Liver (tissue), 9 donors: ENCODE measurements around the gene GREM2. TPM values are rescaled to one million over a fixed set of nuclear protein-coding genes. Genes with fewer than 3 reads are reported as not detected.

Source experiments
- DNase-seq: peaks from one replicate; pipeline ENCODE4 v3.0.0-alpha.2; 2017; ENCODE audit warnings: low spot score
- H3K27ac ChIP-seq, 2 donors: one replicate each; pipeline ENCODE4 v1.7.0; 2013; ENCODE audit warnings: inconsistent platforms in 2 of 2, low read length in 2 of 2, control low read depth in 1 of 2, low read depth in 1 of 2, mild to moderate bottlenecking in 1 of 2
- H3K27me3 ChIP-seq, 4 donors: one replicate each; pipeline versions ENCODE4 v1.6.1 to v1.7.0; 2013; ENCODE audit warnings: low read length in 3 of 4, inconsistent platforms in 1 of 4, mild to moderate bottlenecking in 1 of 4, moderate library complexity in 1 of 4; ENCODE audit not compliant: control insufficient read depth in 4 of 4, insufficient read depth in 4 of 4
- H3K36me3 ChIP-seq, 4 donors: one replicate each; pipeline versions ENCODE4 v1.6.1 to v1.7.0; 2013; ENCODE audit warnings: low read length in 3 of 4, mild to moderate bottlenecking in 3 of 4, low read depth in 1 of 4, moderate library complexity in 1 of 4; ENCODE audit not compliant: control insufficient read depth in 4 of 4, insufficient read depth in 3 of 4
- H3K4me1 ChIP-seq, 4 donors: one replicate each; pipeline versions ENCODE4 v1.6.1 to v1.7.0; 2013; ENCODE audit warnings: low read length in 3 of 4, mild to moderate bottlenecking in 3 of 4, moderate library complexity in 1 of 4; ENCODE audit not compliant: control insufficient read depth in 4 of 4, insufficient read depth in 4 of 4
- H3K4me3 ChIP-seq, 3 donors: one replicate each; pipeline versions ENCODE4 v1.6.1 to v1.7.0; 2013; ENCODE audit warnings: low read length in 3 of 3, control low read depth in 1 of 3, low read depth in 1 of 3, mild to moderate bottlenecking in 1 of 3
- H3K9ac ChIP-seq, 2 donors: one replicate each; pipeline ENCODE4 v1.7.0; 2013; ENCODE audit warnings: low read length in 2 of 2, mild to moderate bottlenecking in 2 of 2, moderate library complexity in 2 of 2, control low read depth in 1 of 2, low read depth in 1 of 2
- H3K9me3 ChIP-seq, 4 donors: one replicate each; pipeline versions ENCODE4 v1.6.1 to v1.7.0; 2013; ENCODE audit warnings: low read length in 3 of 4; ENCODE audit not compliant: control insufficient read depth in 4 of 4
- ATF3 ChIP-seq: IDR thresholded peaks from 2 replicates; pipeline ENCODE4 v1.6.1; 2016; ENCODE audit warnings: antibody characterized with exemption
- EGR1 ChIP-seq, 2 donors: IDR thresholded peaks; 2 replicates each; pipeline ENCODE4 v1.6.1; 2016 to 2018; ENCODE audit warnings: antibody characterized with exemption in 2 of 2, low read depth in 2 of 2
- FOXA1 ChIP-seq: IDR thresholded peaks from 2 replicates; pipeline ENCODE4 v1.6.1; 2016; ENCODE audit warnings: antibody characterized with exemption
- FOXA2 ChIP-seq: IDR thresholded peaks from 2 replicates; pipeline ENCODE4 v1.6.1; 2016; ENCODE audit warnings: antibody characterized with exemption
- GABPA ChIP-seq, 2 donors: IDR thresholded peaks in 1 of 2; conservative IDR thresholded peaks in 1 of 2; 2 replicates each; pipeline ENCODE4 v1.6.1; 2016; ENCODE audit warnings: antibody characterized with exemption in 2 of 2, mild to moderate bottlenecking in 1 of 2, moderate library complexity in 1 of 2
- HNF4A ChIP-seq, 2 donors: conservative IDR thresholded peaks; 2 replicates each; pipeline ENCODE4 v1.6.1; 2016; ENCODE audit warnings: antibody characterized with exemption in 2 of 2, mild to moderate bottlenecking in 2 of 2
- HNF4G ChIP-seq: IDR thresholded peaks from 2 replicates; pipeline ENCODE4 v1.6.1; 2016; ENCODE audit warnings: antibody characterized with exemption
- JUND ChIP-seq, 2 donors: IDR thresholded peaks; 2 replicates each; pipeline ENCODE4 v1.6.1; 2016; ENCODE audit warnings: antibody characterized with exemption in 2 of 2
- MAX ChIP-seq: IDR thresholded peaks from 2 replicates; pipeline ENCODE4 v1.6.1; 2016; ENCODE audit warnings: antibody characterized with exemption
- NR2F2 ChIP-seq: IDR thresholded peaks from 2 replicates; pipeline ENCODE4 v1.6.1; 2016; ENCODE audit warnings: antibody characterized with exemption
- RAD21 ChIP-seq, 2 donors: IDR thresholded peaks; 2 replicates each; pipeline ENCODE4 v1.6.1; 2016; ENCODE audit warnings: antibody characterized with exemption in 2 of 2, mild to moderate bottlenecking in 2 of 2
- RXRA ChIP-seq, 2 donors: IDR thresholded peaks; 2 replicates each; pipeline ENCODE4 v1.6.1; 2017 to 2018; ENCODE audit warnings: antibody characterized with exemption in 2 of 2, mild to moderate bottlenecking in 1 of 2
- SP1 ChIP-seq: IDR thresholded peaks from 2 replicates; pipeline ENCODE4 v1.6.1; 2018; ENCODE audit warnings: antibody characterized with exemption, mild to moderate bottlenecking
- TAF1 ChIP-seq: conservative IDR thresholded peaks from 2 replicates; pipeline ENCODE4 v1.6.1; 2016; ENCODE audit warnings: antibody characterized with exemption, mild to moderate bottlenecking
- YY1 ChIP-seq: IDR thresholded peaks from 2 replicates; pipeline ENCODE4 v1.6.1; 2016; ENCODE audit warnings: antibody characterized with exemption, mild to moderate bottlenecking
- WGBS: extraction: QIAGEN DNeasy Blood & Tissue Kit; methylation state at CpG from one replicate; pipeline ENCODE4 v1.1.7; 2013; 5-methylcytosine and 5-hydroxymethylcytosine counted together
- polyA plus RNA-seq, 2 donors: library from polyadenylated mRNA; stranded (reverse) in 1 of 2; unstranded in 1 of 2; fragments of 200-250 nt in 1 of 2; fragments of >200 nt in 1 of 2; fragmentation: Nextera tagmentation in 1 of 2; extraction: Ambion mirVana in 1 of 2; gene quantifications; one replicate each; pipeline versions ENCODE4 v1.2.1 to v1.2.3, GENCODE V29; 2013 to 2015
- total RNA-seq, 2 donors: library from RNA; depleted of rRNA; stranded (reverse); fragments of >200 nt; gene quantifications; one replicate each; pipeline ENCODE4 v1.2.3, GENCODE V29; 2014
- TF ChIP-seq, protein P1 (sequence below): fragments of 150-350 bp; IDR thresholded peaks from 2 replicates; pipeline ENCODE4 v1.5.1; 2017; ENCODE audit warnings: improper control_type of control experiment, low read depth, low read length; ENCODE audit not compliant: missing input control
- TF ChIP-seq, protein P2 (sequence below): IDR thresholded peaks from 2 replicates; pipeline ENCODE4 v1.6.1; 2016; ENCODE audit warnings: antibody characterized with exemption
- TF ChIP-seq, protein P3 (sequence below): IDR thresholded peaks from 2 replicates; pipeline ENCODE4 v1.6.1; 2016; ENCODE audit warnings: antibody characterized with exemption, mild to moderate bottlenecking
- donor health status: healthy.
- donor health status: healthy.
- donor health status: healthy.
- donor health status: healthy.
- donor health status: healthy.

GREM2 gene
- total and polyA plus RNA-seq, 4 donors = 0.19 to 19.5 (median 4.3) TPM

GRCh38 chr1:240464099-240464498, 147.9 kb downstream of the GREM2 start:
- no peaks in the 10 kb centered on the region for H3K27me3 ChIP-seq
- H3K9ac ChIP-seq = no peak overlapping the region
- H3K27ac ChIP-seq = no peak overlapping the region
- H3K4me3 ChIP-seq = no peak overlapping the region
- TF ChIP-seq NR2F2 (no peak), GABPA (IDR thresholded peaks at IDR 0.05 in 1 of 2, conservative IDR thresholded peaks at IDR 0.05 in 1 of 2) (no peak), ATF3 (no peak), YY1 (no peak), RAD21 (IDR thresholded peaks at IDR 0.05) (no peak), MAX (no peak), JUND (IDR thresholded peaks at IDR 0.05) (no peak), SP1 (no peak), TAF1 (no peak), RXRA (IDR thresholded peaks at IDR 0.05) (no peak), FOXA1 (no peak), EGR1 (IDR thresholded peaks at IDR 0.05; ENCODE audit: low read depth in 2 of 2) (no peak), FOXA2 (no peak), HNF4G (no peak), HNF4A (conservative IDR thresholded peaks at IDR 0.05) (no peak)
- TF ChIP-seq, protein P1, sequence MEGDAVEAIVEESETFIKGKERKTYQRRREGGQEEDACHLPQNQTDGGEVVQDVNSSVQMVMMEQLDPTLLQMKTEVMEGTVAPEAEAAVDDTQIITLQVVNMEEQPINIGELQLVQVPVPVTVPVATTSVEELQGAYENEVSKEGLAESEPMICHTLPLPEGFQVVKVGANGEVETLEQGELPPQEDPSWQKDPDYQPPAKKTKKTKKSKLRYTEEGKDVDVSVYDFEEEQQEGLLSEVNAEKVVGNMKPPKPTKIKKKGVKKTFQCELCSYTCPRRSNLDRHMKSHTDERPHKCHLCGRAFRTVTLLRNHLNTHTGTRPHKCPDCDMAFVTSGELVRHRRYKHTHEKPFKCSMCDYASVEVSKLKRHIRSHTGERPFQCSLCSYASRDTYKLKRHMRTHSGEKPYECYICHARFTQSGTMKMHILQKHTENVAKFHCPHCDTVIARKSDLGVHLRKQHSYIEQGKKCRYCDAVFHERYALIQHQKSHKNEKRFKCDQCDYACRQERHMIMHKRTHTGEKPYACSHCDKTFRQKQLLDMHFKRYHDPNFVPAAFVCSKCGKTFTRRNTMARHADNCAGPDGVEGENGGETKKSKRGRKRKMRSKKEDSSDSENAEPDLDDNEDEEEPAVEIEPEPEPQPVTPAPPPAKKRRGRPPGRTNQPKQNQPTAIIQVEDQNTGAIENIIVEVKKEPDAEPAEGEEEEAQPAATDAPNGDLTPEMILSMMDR = no peak
- TF ChIP-seq, protein P2, sequence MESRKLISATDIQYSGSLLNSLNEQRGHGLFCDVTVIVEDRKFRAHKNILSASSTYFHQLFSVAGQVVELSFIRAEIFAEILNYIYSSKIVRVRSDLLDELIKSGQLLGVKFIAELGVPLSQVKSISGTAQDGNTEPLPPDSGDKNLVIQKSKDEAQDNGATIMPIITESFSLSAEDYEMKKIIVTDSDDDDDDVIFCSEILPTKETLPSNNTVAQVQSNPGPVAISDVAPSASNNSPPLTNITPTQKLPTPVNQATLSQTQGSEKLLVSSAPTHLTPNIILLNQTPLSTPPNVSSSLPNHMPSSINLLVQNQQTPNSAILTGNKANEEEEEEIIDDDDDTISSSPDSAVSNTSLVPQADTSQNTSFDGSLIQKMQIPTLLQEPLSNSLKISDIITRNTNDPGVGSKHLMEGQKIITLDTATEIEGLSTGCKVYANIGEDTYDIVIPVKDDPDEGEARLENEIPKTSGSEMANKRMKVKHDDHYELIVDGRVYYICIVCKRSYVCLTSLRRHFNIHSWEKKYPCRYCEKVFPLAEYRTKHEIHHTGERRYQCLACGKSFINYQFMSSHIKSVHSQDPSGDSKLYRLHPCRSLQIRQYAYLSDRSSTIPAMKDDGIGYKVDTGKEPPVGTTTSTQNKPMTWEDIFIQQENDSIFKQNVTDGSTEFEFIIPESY = no peak
- TF ChIP-seq, protein P3, sequence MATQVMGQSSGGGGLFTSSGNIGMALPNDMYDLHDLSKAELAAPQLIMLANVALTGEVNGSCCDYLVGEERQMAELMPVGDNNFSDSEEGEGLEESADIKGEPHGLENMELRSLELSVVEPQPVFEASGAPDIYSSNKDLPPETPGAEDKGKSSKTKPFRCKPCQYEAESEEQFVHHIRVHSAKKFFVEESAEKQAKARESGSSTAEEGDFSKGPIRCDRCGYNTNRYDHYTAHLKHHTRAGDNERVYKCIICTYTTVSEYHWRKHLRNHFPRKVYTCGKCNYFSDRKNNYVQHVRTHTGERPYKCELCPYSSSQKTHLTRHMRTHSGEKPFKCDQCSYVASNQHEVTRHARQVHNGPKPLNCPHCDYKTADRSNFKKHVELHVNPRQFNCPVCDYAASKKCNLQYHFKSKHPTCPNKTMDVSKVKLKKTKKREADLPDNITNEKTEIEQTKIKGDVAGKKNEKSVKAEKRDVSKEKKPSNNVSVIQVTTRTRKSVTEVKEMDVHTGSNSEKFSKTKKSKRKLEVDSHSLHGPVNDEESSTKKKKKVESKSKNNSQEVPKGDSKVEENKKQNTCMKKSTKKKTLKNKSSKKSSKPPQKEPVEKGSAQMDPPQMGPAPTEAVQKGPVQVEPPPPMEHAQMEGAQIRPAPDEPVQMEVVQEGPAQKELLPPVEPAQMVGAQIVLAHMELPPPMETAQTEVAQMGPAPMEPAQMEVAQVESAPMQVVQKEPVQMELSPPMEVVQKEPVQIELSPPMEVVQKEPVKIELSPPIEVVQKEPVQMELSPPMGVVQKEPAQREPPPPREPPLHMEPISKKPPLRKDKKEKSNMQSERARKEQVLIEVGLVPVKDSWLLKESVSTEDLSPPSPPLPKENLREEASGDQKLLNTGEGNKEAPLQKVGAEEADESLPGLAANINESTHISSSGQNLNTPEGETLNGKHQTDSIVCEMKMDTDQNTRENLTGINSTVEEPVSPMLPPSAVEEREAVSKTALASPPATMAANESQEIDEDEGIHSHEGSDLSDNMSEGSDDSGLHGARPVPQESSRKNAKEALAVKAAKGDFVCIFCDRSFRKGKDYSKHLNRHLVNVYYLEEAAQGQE = no peak
- H3K36me3 ChIP-seq = no peaks in the 10 kb centered on the region
- WGBS = 87% methylated on average over 2 of the region's 2 CpGs
- no peaks in the 10 kb centered on the region for H3K9me3 ChIP-seq
- no peaks in the 10 kb centered on the region for H3K4me1 ChIP-seq
- DNase-seq = no peak
